ENCODE measurements around the gene PEX11B. TPM values are rescaled to one million over a fixed set of nuclear protein-coding genes. Genes with fewer than 3 reads are reported as not detected.

Gene PEX11B
- total and polyA plus RNA-seq, 5 experiments from 2014 or later = 35.3 to 50.3 (median 39.7) TPM

- no peaks in the 10 kb centered on the region for H3K36me3 Mint-ChIP-seq
- no peaks in the 10 kb centered on the region for H3K9me3 Mint-ChIP-seq
- peak overlapping the region in 1 of 10 donors; percentile 33 for H3K27ac Mint-ChIP-seq
- POLR2A ChIA-PET = interaction anchor here (0.7 to 1.5 kb wide), 6 partner anchors 31 to 132 kb away, joined by 3 to 8 read pairs (median 4); partner anchors contain the start of genes LIX1L, NUDT17, PEX11B and RBM8A
- peak in 1 of 10 donors; percentile 1 for DNase-seq
- H3K4me1 Mint-ChIP-seq = peaks cover 10 to 18% (median 14%) of the 10 kb centered on the region in 4 donors
- peaks cover 3 to 26% (median 17%) of the 10 kb centered on the region in 5 donors for H3K27me3 Mint-ChIP-seq
- ATAC-seq = peak in 1 of 2 donors; percentile 2
- peak overlapping the region; percentile 72 to 91 (median 84) for H3K4me3 Mint-ChIP-seq
Measured at GRCh38 chr1:145886390-145886789, 32.1 kb downstream of the PEX11B start.

GRCh38 chr1:145885738-145886287 lies 32.7 kb downstream of the PEX11B start, which contains the start of gene ANKRD35:
TSS of gene ANKRD35 (minus strand) at chr1:145885866. CDS start at chr1:145885758, 108 bp downstream.
- Mint-ChIP-seq H3K4me1 (peaks cover 10 to 18% (median 14%) of the 10 kb centered on the region in 4 donors), H3K36me3 (no peaks in the 10 kb centered on the region), H3K4me3 (peak within 1 kb of the TSS; percentile 72 to 91 (median 84)), H3K27me3 (peaks cover 3 to 26% (median 17%) of the 10 kb centered on the region in 5 donors), H3K27ac (peak within 1 kb of the TSS in 3 of 10 donors; percentile 10 to 74 (median 62)), H3K9me3 (no peaks in the 10 kb centered on the region)
- POLR2A ChIA-PET = interaction anchor here (0.7 to 1.5 kb wide), 5 partner anchors 27 to 132 kb away, joined by 4 to 8 read pairs (median 4); partner anchors contain the start of genes NUDT17, PEX11B, PIAS3 and RBM8A
- peak; percentile 74 to 90 (median 85) for DNase-seq
- peak; percentile 99 for ATAC-seq

DNA sequence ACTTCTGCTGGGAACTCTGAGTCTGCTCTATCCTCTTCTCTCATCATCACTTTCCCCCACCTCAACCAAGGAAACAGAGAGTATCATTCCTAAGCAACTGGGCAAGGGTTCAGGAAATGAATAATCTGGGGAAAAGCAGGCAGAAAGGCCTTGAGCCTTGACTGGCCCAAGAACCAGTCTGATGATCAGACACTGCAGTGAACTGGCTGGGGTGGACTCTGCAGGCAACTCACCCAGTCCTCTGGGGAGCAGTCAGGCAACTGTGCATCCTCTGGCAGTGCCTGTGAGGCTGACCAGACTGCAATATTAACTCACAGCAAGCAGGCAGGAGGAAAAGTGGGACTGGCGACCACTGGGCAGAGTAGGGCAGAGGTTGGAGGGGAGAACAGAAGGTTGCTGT lies 33.8 kb downstream of the PEX11B start:
- POLR2A ChIA-PET = interaction anchor here (0.9 kb wide), 1 partner anchor 24 kb away, joined by 3 read pairs; no protein-coding TSS in a partner anchor
- peak overlapping the region in 9 of 10 donors; percentile 20 to 90 (median 82) for H3K4me3 Mint-ChIP-seq
- H3K4me1 Mint-ChIP-seq = peaks cover 10 to 18% (median 14%) of the 10 kb centered on the region in 4 donors
- DNase-seq = no peak
- H3K27me3 Mint-ChIP-seq = peaks cover 3 to 26% (median 17%) of the 10 kb centered on the region in 5 donors
- no peaks in the 10 kb centered on the region for H3K9me3 Mint-ChIP-seq
- no peak for ATAC-seq
- no peaks in the 10 kb centered on the region for H3K36me3 Mint-ChIP-seq
- H3K27ac Mint-ChIP-seq = no peak overlapping the region

GRCh38 chr1:145879775-145880174 lies 38.7 kb downstream of the PEX11B start:
- Mint-ChIP-seq H3K27me3 (peaks cover 3 to 34% (median 13%) of the 10 kb centered on the region in 5 donors), H3K36me3 (no peaks in the 10 kb centered on the region), H3K27ac (no peak overlapping the region), H3K4me1 (peaks cover under 1 to 3% (median 2%) of the 10 kb centered on the region in 4 donors), H3K9me3 (no peaks in the 10 kb centered on the region), H3K4me3 (no peak overlapping the region)
- ATAC-seq = no peak
- DNase-seq = no peak
- POLR2A ChIA-PET = interaction anchor here (1.6 kb wide), 1 partner anchor 21 kb away, joined by 5 read pairs; the partner anchor contains the start of gene PIAS3

GRCh38 chr1:145878724-145879123 lies 39.8 kb downstream of the PEX11B start:
- no peak for ATAC-seq
- no peak for DNase-seq
- POLR2A ChIA-PET = no interaction called here
- peaks cover 0 to under 1% (median 0%) of the 10 kb centered on the region in 4 donors for H3K4me1 Mint-ChIP-seq
- H3K36me3 Mint-ChIP-seq = no peaks in the 10 kb centered on the region
- no peak overlapping the region for H3K27ac Mint-ChIP-seq
- no peaks in the 10 kb centered on the region for H3K9me3 Mint-ChIP-seq
- no peak overlapping the region for H3K4me3 Mint-ChIP-seq
- peaks cover 3 to 27% (median 10%) of the 10 kb centered on the region in 5 donors for H3K27me3 Mint-ChIP-seq

DNA sequence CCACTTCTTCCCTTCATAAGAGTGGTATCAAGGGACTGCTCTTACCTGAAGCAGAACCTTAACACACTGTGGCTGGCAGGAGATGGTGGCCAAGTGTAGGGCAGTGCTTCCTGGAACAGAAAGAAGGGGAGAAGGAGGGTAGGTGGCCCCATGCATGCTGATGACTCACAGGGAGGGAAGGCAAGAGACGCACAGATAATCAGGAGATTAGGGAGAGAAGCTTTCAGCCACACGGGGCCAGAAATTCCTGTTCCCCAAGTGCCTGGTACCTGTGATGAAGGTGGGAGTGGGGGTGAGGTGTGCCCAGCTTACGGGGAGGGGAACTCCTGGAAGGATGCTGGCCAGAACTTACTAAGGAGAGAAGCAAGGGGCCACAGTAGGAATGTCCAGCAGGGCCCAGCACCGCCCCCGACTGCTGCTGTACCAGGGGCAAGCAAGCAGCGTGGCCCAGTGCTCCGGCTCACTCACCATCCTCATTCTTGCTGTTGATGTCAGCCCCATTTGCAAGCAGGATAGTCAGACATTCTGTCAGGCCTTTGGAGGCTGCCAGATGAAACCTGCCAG lies 40.5 kb downstream of the PEX11B start:
- POLR2A ChIA-PET = no interaction called here
- no peak overlapping the region for H3K4me3 Mint-ChIP-seq
- H3K4me1 Mint-ChIP-seq = peaks cover 0 to 4% (median 2%) of the 10 kb centered on the region in 4 donors
- no peak for DNase-seq
- no peaks in the 10 kb centered on the region for H3K36me3 Mint-ChIP-seq
- H3K9me3 Mint-ChIP-seq = no peaks in the 10 kb centered on the region
- H3K27me3 Mint-ChIP-seq = peaks cover 1 to 20% (median 5%) of the 10 kb centered on the region in 5 donors
- no peak for ATAC-seq
- H3K27ac Mint-ChIP-seq = no peak overlapping the region

- DNase-seq = no peak
- Mint-ChIP-seq H3K4me1 (peaks cover 9 to 20% (median 17%) of the 10 kb centered on the region in 4 donors), H3K9me3 (no peaks in the 10 kb centered on the region), H3K27me3 (peaks cover 0 to 11% (median 2%) of the 10 kb centered on the region in 5 donors), H3K27ac (no peak overlapping the region), H3K4me3 (no peak overlapping the region), H3K36me3 (no peaks in the 10 kb centered on the region)
- POLR2A ChIA-PET = no interaction called here
- no peak for ATAC-seq
Measured at GRCh38 chr1:145874646-145875045, 43.9 kb downstream of the PEX11B start.

DNA sequence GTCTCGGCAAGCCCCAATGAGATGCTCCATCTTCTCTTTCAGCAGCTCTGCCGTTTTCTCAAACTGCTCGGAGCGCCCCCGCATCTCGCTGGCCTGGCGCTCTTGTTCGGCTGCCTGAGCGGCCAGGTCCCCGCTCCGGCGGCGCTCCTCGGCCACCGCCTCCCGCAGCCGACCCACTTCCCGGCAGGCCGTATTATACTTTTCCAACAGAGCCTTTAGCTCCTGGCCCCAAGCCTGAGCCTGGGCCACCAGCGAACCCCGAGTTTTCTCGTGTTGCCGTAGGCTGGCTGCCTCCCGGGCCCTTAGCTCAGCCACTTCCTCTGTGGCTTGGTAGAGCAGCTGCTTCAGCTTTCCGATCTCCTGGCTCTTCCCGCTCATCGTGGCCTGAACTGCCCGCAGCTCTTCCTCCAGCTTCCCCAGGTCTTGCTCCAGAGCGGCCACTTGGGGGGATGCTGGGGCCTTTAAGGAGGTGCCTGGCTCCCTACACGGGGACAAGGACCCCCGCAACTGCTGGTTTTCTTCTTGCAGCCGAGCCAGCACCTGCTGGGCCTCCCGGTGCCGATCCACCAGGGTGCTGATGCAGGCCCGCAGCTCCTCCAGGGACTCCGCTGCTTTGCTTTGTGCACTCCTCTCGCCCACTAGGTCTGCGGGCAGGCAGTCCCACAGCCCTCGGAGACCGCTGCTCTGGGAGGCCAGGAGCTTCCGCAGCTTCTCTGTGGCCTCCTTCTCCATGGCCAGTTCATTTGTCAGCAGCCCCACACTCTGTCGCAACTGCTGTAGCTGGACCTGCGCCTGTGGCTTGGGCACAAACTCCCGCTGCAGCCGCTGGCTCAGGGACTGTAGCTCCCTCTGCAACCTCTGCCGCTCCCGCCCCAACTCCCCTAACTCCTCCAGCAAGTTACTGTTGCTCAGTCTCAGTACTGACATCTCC lies 46.3 kb downstream of the PEX11B start:
- peak overlapping the region; percentile 75 to 94 (median 84) for H3K27ac Mint-ChIP-seq
- H3K27me3 Mint-ChIP-seq = peaks cover 0 to 11% (median 2%) of the 10 kb centered on the region in 5 donors
- H3K36me3 Mint-ChIP-seq = peaks cover 0 to 2% (median 0%) of the 10 kb centered on the region in 3 donors
- peaks cover 9 to 20% (median 17%) of the 10 kb centered on the region in 4 donors for H3K4me1 Mint-ChIP-seq
- peak; percentile 91 to 92 for ATAC-seq
- DNase-seq = peak in 7 of 10 donors; percentile 13 to 54 (median 36)
- H3K9me3 Mint-ChIP-seq = no peaks in the 10 kb centered on the region
- peak overlapping the region; percentile 75 to 88 (median 81) for H3K4me3 Mint-ChIP-seq
- POLR2A ChIA-PET = interaction anchor here (0.5 to 3.7 kb wide), 14 partner anchors 9 to 178 kb away, joined by 3 to 39 read pairs (median 4); partner anchors contain the start of genes ANKRD34A, NUDT17, PIAS3 and POLR3C

- POLR2A ChIA-PET = interaction anchor here (1.4 kb wide), 1 partner anchor 9 kb away, joined by 5 read pairs; the partner anchor contains the start of gene PIAS3
- no peak for ATAC-seq
- no peak for DNase-seq
- H3K27me3 Mint-ChIP-seq = peaks cover 0 to 21% (median 0%) of the 10 kb centered on the region in 5 donors
- H3K36me3 Mint-ChIP-seq = peaks cover 0 to 4% (median 0%) of the 10 kb centered on the region in 3 donors
- no peaks in the 10 kb centered on the region for H3K9me3 Mint-ChIP-seq
- no peak overlapping the region for H3K4me3 Mint-ChIP-seq
- H3K27ac Mint-ChIP-seq = no peak overlapping the region
- H3K4me1 Mint-ChIP-seq = peaks cover 7 to 19% (median 17%) of the 10 kb centered on the region in 4 donors
Measured at GRCh38 chr1:145868232-145868631, 50.3 kb downstream of the PEX11B start.

GRCh38 chr1:145863282-145864018 lies 55.1 kb downstream of the PEX11B start:
- Mint-ChIP-seq H3K36me3 (peaks cover 0 to 4% (median 0%) of the 10 kb centered on the region in 3 donors), H3K27ac (no peak overlapping the region), H3K9me3 (no peaks in the 10 kb centered on the region), H3K4me3 (no peak overlapping the region), H3K27me3 (peaks cover 0 to 14% (median 0%) of the 10 kb centered on the region in 5 donors), H3K4me1 (peaks cover 0 to 10% (median 5%) of the 10 kb centered on the region in 4 donors)
- no peak for DNase-seq
- POLR2A ChIA-PET = interaction anchor here (0.9 kb wide), 1 partner anchor 102 kb away, joined by 4 read pairs; no protein-coding TSS in a partner anchor
- no peak for ATAC-seq
